Activated CD4-positive, alpha-beta T cell treated with anti-CD3 and anti-CD28 coated beads, Interleukin-2, amount 50 U/mL, for 4 hours (primary cell): ENCODE results near the gene NSL1.
A peak's percentile ranks its signal among the peaks of the same experiment; 100 is the strongest.
"Not testable (repeated sequence)": the region's sequence is repeated elsewhere in the genome, so short reads cannot be mapped to it uniquely, and the experiment has no call there.

ENCODE experiments used
- DNase-seq, 2 experiments: peaks; one replicate each; pipeline ENCODE4 v3.0.0-alpha.2; 2020

Gene NSL1, protein sequence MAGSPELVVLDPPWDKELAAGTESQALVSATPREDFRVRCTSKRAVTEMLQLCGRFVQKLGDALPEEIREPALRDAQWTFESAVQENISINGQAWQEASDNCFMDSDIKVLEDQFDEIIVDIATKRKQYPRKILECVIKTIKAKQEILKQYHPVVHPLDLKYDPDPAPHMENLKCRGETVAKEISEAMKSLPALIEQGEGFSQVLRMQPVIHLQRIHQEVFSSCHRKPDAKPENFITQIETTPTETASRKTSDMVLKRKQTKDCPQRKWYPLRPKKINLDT

DNA sequence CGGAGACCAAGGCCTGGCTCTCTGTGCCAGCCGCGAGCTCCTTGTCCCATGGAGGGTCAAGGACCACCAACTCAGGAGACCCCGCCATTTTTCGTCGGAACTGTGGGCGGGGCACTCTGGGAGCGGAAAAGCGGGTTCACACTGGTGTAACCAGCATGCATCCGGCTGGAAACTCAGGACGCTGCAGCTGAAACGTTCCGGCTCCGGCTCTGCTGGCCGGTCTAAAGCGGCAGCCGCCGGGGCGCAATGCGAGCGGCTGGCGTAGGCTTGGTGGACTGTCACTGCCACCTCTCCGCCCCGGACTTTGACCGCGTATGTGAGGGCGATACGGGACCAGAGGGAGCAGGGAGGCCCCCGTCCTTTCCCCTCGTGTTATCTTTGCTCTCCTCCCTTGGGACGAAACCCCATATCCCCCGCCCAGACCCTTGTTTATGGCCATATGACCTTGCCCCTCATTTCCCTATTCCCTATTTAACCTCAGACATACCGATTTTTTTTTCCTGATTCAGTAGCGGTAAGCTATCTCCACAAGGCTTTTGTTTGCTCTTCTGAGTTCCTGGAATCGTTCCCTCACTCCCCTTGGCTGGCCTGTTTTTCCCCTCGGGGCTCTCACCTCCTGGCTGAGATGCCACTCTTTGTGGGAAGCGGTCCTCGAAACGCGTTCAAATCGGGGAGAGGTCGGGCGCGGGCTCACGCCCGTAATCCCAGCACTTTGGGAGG, at the start of gene NSL1, which contains the start of gene TATDN3:
NSL1 (minus strand) TSS at position 102 of the 720 bp plus-strand sequence; CDS start at position 88, 14 bp downstream.
TATDN3 (plus strand) TSS at position 219 of the 720 bp plus-strand sequence; CDS start at position 247, 28 bp downstream.
- DNase-seq = peak; percentile 89 to 94

GRCh38 chr1:212838145-212838544, 46.6 kb upstream of the NSL1 start:
- DNase-seq = no peak

DNA sequence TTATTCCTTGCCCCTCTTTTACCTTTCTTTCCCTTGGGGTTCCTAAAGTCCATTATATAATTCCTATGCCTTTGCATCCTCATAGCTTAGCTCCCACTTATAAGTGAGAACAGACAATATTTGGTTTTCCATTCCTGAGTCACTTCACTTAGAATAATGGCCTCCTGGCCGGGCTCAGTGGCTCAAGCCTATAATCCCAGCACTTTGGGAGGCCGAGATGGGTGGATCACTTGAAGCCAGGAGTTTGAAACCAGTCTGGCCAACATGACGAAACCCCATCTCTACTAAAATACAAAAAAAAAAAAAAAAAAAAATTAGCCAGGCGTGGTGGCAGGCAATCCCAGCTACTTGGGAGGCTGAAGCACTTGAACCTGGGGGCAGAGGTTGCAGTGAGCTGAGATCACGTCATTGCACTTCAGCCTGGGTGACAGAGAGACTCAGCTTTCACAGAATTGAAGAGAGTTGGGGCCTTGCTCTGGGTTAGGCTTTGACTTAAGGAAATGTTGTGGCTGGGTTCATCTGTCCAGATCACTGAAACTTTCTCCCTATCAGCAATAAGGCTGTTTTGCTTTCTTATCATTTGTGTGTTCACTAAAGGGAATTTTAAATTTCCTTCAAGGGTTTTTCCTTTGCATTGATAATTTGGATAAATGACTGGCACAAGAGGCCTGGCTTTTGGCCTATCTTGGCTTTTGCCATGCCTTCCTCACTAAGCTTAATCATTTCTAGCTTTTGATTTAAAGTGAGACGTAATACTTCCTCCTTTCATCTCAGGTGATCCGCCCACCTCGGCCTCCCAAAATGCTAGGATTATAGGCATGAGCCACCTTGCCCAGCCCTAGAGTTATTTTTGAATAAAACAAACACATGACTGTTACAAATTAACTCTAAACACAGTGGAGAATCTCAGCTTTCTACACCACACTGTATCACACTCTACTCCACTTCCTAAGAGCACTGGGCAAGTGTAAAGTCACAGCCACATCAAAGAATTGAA, 41.9 kb upstream of the NSL1 start:
- DNase-seq = not testable (repeated sequence)

DNA sequence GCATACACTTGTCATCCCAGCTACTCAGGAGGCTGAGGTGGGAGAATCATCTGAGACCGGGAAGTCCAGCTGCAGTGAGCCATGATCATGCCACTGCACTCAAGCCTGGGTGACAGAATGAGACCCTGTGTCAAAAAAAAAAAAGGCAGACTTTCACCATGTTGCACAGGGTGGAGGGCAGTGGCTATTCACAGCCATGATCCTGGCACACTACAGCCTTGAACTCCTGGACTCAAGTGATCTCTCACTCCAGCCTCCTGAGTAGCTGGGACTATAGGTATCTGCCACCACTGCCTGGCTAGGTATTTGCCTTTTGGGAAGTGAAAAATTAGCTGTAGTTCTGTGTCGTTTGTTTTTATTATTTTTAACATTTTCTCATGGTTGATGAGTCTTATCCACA, 36.8 kb upstream of the NSL1 start:
- no peak for DNase-seq

- DNase-seq = no peak
These were observed 36.3 kb upstream of the NSL1 start for GRCh38 chr1:212827831-212828278.

DNA sequence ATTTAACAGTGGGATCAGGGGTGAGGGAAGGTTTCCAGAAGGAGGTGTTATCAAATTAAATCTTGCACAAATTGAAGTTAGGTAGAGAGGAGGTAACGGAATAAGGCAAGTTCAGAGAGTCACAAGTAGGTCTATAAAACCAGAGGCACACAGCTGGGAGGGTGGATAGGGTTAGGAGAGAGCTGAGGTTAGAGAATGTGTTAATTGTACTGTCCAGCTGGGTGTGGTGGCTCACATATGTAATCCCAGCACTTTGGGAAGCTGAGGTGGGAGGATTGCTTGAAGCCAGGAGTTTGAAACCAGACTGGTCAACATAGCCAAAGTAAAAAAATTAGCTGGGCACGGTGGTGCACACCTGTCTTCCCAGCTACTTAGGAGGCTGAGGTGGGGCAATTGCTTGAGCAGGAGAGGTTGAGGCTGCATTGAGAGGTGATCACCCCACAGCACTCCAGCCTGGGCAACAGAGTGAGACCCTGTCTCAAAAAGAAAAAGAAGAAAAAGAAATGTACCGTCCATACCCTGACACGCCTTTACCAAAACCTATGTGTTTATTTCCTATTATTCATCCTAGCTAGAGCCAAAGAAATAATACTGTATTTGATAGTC, 35.7 kb upstream of the NSL1 start:
- no peak for DNase-seq

DNA sequence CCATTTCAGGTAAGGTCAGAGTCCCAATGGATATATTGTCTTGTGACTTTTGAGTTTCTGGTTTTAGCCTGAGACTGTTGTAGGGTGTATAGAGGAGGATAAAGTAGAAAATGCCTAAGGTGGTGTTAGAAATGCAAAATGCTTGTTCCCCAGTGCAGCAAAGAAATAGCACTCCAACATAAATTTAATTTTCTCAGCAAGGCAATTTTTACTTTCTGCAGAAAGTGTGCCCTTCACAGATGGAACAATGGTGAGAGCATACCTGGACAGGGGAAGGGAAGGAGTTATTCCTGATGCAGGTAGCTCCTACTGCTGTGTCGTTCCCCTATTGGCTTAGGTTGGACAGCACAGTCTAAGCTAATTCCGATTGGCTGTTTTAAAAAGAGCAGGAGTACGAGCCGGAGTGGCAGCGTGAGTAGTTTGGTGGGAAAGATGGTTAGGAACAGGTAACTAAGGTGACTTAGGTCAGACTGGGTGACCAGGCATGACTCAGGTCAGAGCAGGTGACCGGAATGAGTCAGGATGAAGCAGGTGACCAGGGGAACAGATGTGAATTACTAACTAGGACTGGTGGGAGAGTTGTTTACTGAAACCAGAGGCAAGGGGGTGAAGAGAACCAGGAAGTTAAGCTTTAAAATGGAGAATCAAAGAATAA, 34.3 kb upstream of the NSL1 start:
- no peak for DNase-seq

GRCh38 chr1:212824201-212824600, 32.6 kb upstream of the NSL1 start:
- no peak for DNase-seq

DNA sequence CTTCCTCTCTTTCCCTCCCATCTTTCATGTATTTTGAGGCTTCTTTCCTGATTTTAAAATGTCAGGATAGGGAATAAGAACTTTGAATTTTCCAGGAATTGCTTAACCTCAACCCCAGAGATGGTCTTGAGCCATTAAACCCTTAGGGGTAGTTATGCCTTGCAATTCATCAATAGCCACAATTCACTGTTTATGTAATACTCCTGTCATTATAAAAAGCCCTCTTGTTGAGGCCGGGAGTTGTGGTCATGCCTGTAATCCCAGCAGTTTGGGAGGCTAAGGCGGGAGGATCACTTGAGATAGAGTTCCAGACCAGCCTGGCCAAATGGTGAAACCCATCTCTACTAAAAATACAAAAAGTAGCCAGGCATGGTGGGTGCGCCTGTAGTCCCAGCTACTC, 31.4 kb upstream of the NSL1 start:
- no peak for DNase-seq

DNA sequence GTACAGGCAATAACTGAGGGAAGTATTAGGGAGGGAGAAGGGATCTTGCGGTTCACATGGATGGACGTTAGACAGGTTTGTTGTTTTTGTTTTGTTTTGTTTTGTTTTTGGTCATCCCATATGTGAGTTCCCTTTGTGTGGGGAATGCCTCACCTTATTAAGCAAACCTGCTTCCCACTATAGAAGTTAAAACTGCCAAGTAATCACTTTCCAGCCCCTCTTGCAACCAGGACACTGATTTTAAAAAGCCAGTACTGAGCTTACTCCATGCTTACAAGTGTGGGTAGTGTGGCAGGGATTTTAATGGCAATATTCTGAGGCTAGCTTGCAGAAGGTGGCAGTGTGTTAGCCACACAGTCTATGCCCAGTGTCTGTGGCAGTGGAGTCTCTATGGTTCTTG, 29.4 kb upstream of the NSL1 start:
- no peak for DNase-seq

- no peak for DNase-seq
These were observed 28.1 kb upstream of the NSL1 start for GRCh38 chr1:212819726-212820125.

- no peak for DNase-seq
These were observed 25.1 kb upstream of the NSL1 start for GRCh38 chr1:212816567-212817278.

DNA sequence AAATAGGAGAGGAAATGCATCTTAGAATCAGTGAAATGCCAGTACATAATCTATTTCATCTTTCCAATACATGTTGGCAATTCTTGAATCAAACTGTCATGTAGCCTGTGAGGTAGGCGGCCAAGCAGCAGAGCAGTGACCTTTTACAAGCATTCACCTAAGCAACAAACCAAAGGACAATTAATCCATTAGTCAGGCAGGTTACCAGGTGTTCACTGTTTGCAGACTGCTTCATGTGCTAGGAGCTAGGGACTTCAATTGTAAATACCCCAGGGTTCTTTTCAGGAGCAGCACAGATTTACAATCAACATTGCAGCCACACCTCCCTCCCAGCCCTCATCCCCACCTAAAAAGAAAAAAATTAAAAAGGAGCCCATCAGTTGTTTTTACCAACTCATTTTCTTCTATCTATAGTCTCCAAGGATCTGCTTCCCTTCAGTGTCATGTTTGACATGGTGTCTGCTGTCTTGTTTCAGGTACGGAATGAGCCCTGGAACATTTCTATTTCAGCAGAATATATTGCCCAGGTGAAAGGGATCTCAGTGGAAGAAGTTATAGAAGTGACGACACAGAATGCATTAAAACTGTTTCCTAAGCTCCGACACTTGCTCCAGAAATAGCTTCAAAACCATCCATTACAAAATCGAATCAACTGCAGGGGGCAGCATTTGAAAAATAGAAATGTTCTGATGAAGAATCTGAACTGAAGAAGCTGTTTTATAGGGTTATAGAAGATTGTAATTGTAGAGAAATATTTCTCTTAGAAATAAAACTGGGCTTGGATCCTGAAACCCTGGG, 23.2 kb upstream of the NSL1 start:
- DNase-seq = no peak

DNA sequence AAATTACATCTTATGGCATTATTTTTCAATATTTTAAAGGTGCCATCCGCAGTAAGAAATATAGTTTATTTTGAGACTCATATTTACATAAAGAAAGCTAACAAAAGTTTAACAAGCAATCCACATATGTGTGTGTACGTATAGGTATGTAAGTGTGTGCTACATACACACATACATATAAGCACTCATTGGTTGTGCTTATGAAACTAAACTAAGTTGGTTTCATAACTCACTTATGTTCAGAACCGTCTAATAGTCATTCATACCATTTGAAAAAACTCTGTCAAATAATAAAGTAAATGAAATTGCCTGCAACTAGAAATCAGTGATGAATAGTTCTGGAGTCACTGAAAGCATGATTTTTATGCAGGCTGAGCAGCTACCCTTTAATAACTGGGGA, 14.2 kb upstream of the NSL1 start:
- DNase-seq = no peak

GRCh38 chr1:212797681-212798080, 6.1 kb upstream of the NSL1 start:
- no peak for DNase-seq

DNA sequence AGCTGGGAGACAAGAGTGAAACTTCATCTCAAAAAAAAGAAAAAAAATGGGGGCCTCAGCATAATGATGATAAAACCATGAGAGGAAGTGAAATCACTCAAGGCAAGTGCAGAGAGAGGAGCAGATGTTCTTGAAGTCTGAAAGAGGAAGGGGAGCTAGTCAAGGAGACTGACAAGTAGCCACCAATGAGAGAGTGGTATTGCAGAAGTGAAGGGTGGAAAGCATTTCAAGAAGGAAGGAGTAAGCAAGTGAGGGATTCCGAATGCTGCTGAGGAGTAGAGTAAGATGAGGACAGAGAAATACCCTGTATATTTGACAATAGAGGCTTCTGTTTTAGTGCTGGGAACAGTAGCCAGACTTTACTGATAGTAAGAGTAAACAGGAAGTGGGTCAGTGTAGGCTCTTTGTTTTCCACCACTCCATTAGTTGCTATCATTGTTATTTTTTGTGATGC, 3.0 kb upstream of the NSL1 start:
- no peak for DNase-seq

DNA sequence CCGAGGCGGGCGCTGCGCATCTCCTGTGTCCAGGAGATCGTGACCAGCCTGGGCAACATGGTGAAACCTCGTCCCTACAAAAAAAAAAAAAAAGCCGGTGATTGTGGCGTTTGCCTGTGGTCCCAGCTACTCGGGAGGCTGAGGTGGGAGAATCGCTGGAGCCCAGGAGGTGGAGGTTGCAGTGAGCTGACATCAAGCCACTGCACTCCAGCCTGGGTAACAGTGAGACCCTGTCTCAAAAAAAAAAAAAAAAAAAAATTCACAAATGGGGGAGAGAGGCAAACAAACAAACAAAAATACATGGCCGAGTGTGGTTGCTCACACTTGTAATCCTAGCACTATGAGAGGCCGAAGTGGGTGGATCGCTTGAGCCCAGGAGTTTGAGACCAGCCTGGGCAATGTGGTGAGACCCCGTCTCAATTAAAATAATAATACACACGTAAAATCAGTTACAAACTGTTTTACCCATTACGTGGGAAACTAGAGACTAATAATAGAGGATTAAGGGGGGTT, 875 bp upstream of the NSL1 start:
- DNase-seq = no peak

DNA sequence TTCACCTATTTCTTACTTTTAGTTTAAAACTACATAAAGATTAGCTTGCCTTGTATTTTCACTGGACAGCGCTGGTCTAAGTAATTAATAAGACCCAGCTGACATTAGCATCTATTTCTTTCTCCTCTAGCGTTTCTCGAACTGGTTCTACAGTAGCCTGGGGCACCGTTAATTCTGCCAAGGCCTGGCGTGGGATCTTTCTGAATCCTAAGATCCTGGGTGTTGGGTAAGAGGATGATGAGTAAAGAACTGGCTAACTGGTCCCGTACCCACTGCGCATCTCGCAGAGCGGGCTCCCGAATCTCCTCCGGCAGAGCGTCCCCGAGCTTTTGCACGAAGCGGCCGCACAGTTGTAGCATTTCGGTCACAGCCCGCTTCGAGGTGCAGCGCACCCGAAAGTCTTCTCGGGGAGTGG, 309 bp downstream of the NSL1 start:
- DNase-seq = no peak

DNA sequence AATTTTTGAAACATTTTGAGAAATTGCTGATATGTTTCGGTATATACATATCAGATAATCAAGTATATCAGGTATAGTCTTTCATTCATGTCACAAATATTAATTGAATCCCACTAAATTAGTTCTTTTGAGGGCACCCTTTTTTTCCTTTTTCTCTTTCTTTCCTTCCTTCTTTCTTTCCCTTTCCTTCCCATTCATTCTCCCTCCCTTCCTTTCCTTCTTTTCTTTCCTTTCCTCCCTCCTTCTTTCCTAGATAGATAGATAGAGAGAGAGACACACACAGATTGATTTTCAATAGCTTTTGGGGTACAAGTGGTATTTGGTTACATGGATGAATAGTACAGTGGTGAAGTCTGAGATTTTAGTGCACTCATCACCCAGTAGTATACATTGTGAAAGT, 5.7 kb downstream of the NSL1 start:
- DNase-seq = no peak

DNA sequence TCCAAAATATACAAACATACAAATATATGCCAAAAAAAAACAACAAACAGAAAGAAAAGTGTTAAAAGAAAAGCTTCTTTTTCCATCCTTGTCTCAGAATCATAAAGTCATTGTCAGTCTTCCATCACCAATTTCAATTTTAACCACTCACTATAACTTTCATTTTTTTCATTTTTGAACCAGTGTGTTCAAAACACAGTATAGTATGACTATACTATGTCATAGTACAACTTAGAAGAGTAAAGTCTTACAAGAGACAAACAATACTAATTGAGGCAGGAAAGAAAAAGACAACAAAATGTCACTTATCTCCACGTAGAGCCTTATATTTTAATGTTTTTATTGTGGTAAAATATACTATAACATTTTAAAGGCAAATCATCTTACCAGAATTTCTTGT, 7.6 kb downstream of the NSL1 start:
- DNase-seq = no peak
